Psoas muscle (tissue), 8 donors: ENCODE results near the gene ZDHHC11. TPM values are rescaled to one million over a fixed set of nuclear protein-coding genes. Genes with fewer than 3 reads are reported as not detected.
"Not testable (repeated sequence)": the region's sequence is repeated elsewhere in the genome, so short reads cannot be mapped to it uniquely, and the experiment has no call there.

Experiments
- ATAC-seq, 4 donors: fragments of 200-7000 bp; cut with Tn5 transposase; one replicate each; pipeline ENCODE4 v1.9.1; 2020; ENCODE audit warnings: moderate library complexity in 3 of 4, mild to moderate bottlenecking in 2 of 4
- DNase-seq, 2 donors: peaks; one replicate each; pipeline ENCODE4 v3.0.0-alpha.2; 2020
- H3K27ac ChIP-seq: fragments of 200-600 bp; one replicate; pipeline ENCODE4 v1.8.0; 2022
- H3K27me3 ChIP-seq, 3 donors: fragments of 200-600 bp in 1 of 3; one replicate each; pipeline versions ENCODE4 v1.6.1 to v1.8.0; 2013 to 2022; ENCODE audit warnings: low read length in 2 of 3, mild to moderate bottlenecking in 2 of 3, moderate library complexity in 1 of 3; ENCODE audit not compliant: insufficient read depth in 3 of 3
- H3K36me3 ChIP-seq, 2 donors: fragments of 200-600 bp in 1 of 2; one replicate each; pipeline versions ENCODE4 v1.6.1 to v1.8.0; 2013 to 2022; ENCODE audit warnings: low read depth in 1 of 2, mild to moderate bottlenecking in 1 of 2, moderate library complexity in 1 of 2; ENCODE audit not compliant: insufficient read depth in 1 of 2
- H3K4me1 ChIP-seq: fragments of 200-600 bp; one replicate; pipeline ENCODE4 v1.8.0; 2022
- H3K4me3 ChIP-seq: fragments of 200-600 bp; one replicate; pipeline ENCODE4 v1.8.0; 2022; ENCODE audit warnings: mild to moderate bottlenecking
- H3K9me3 ChIP-seq: fragments of 200-600 bp; one replicate; pipeline ENCODE4 v1.8.0; 2022
- WGBS, 3 donors: extraction: QIAGEN DNeasy Blood & Tissue Kit; methylation state at CpG; one replicate each; pipeline versions ENCODE4 v1.1.6 to v1.1.7; 2013; 5-methylcytosine and 5-hydroxymethylcytosine counted together
- intact Hi-C, 2 donors: fragments of 100-400 bp; cut with DNase I; formaldehyde crosslinking; loops; one replicate each; pipeline versions ENCODE4 v1.11.0 to v1.14.2; 2022
- polyA plus RNA-seq, 3 donors: library from polyadenylated mRNA; stranded (reverse); fragments of 200-250 nt; gene quantifications; one replicate each; pipeline ENCODE4 v1.2.3, GENCODE V29; 2013
- total RNA-seq, 4 donors: library from RNA; stranded (reverse); fragmentation: NEBNext Ultra II Directional in 2 of 4; extraction: Animal tissue kit (Norgen Biotek cat#: 25700) in 2 of 4; gene quantifications; one replicate each; pipeline versions ENCODE4 v1.2.1 to v1.2.4, GENCODE V29; 2021 to 2023
- TF ChIP-seq, protein P1 (sequence below): fragments of 200-600 bp; IDR thresholded peaks from one replicate; pipeline ENCODE4 v1.8.0; 2022; ENCODE audit warnings: antibody characterized with exemption
- donor health status: healthy with polysubstance abuse.
- donor health status: DM: no; HTN: no; CAD: no; lungs with moderate emphysema.
- donor health status: Bipolar disorder and iron deficiency.
- donor health status: healthy.
- donor health status: DM: yes; HTN: yes; CAD: no.
- donor health status: DM: no; HTN: no; CAD: no.
- donor health status: DM: no; HTN: no; CAD: no.
- donor health status: DM: yes; HTN: yes; CAD: no.

Gene ZDHHC11
- total and polyA plus RNA-seq, 7 donors, result 0.44 to 9.4 (median 1.8) TPM

GRCh38 chr5:749101-749670, 101.6 kb downstream of the ZDHHC11 start:
- Histone ChIP-seq H3K27ac (no peak overlapping the region), H3K27me3 (no peaks in the 10 kb centered on the region), H3K4me3 (no peak overlapping the region), H3K9me3 (no peaks in the 10 kb centered on the region), H3K4me1 (no peaks in the 10 kb centered on the region), H3K36me3 (peaks cover 2% of the 10 kb centered on the region in 2 donors)
- 85 to 95% (median 88%) methylated on average over 14 of the region's 14 CpGs for WGBS, 3 donors
- DNase-seq (no peak), ATAC-seq (no peak)
- intact Hi-C loops, result no loop called here
- TF ChIP-seq, protein P1, sequence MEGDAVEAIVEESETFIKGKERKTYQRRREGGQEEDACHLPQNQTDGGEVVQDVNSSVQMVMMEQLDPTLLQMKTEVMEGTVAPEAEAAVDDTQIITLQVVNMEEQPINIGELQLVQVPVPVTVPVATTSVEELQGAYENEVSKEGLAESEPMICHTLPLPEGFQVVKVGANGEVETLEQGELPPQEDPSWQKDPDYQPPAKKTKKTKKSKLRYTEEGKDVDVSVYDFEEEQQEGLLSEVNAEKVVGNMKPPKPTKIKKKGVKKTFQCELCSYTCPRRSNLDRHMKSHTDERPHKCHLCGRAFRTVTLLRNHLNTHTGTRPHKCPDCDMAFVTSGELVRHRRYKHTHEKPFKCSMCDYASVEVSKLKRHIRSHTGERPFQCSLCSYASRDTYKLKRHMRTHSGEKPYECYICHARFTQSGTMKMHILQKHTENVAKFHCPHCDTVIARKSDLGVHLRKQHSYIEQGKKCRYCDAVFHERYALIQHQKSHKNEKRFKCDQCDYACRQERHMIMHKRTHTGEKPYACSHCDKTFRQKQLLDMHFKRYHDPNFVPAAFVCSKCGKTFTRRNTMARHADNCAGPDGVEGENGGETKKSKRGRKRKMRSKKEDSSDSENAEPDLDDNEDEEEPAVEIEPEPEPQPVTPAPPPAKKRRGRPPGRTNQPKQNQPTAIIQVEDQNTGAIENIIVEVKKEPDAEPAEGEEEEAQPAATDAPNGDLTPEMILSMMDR, result no peak

- DNase-seq, H3K27ac ChIP-seq, H3K9me3 ChIP-seq, H3K4me3 ChIP-seq, ATAC-seq, intact Hi-C loops, H3K27me3 ChIP-seq, H3K36me3 ChIP-seq, H3K4me1 ChIP-seq: not testable (repeated sequence)
- 82 to 90% (median 82%) methylated on average over 17 of the region's 18 CpGs for WGBS, 3 donors
Measured at GRCh38 chr5:748011-748980, 102.5 kb downstream of the ZDHHC11 start.

- H3K4me3 ChIP-seq, H3K4me1 ChIP-seq, DNase-seq, H3K27me3 ChIP-seq, ATAC-seq, intact Hi-C loops, H3K9me3 ChIP-seq, H3K27ac ChIP-seq, H3K36me3 ChIP-seq: not testable (repeated sequence)
- 86 to 94% (median 92%) methylated on average over 3 to 4 of the region's 9 CpGs for WGBS, 3 donors
Measured at GRCh38 chr5:747303-747844, 103.4 kb downstream of the ZDHHC11 start.

DNA sequence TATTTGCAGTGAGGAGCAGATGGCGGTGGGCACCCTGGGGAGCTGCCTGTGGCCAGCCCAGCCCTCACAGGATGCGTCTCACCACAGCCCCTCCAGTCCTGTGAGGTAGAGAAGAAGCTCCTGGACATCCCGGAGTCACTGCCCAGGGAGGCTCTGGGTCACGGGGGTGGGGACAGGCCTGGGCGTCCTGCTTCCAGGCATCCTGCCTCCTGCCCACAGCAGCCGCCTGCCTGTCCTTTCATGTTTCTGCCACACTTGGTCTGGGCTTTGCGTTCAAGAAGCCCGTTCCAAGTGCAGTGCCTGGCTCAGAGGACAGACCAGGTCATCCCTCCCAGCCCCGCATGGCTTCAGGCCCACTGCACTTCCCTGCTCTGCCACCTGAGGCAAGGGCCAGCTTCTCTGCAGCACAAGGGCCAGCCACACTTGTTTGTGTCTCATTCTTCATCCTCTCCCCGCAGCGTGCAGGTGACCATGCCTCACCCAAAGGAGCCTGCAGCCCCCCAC, 104.5 kb downstream of the ZDHHC11 start:
- peak in 3 of 4 donors; percentile 23 to 73 (median 66) for ATAC-seq
- H3K27me3 ChIP-seq, result no peaks in the 10 kb centered on the region
- WGBS, 3 donors, result 61 to 76% (median 66%) methylated on average over 7 to 9 of the region's 11 CpGs
- H3K9me3 ChIP-seq, result no peaks in the 10 kb centered on the region
- peaks cover 2 to 9% of the 10 kb centered on the region in 2 donors for H3K36me3 ChIP-seq
- DNase-seq, result no peak
- TF ChIP-seq, protein P1, result no peak
- H3K4me3 ChIP-seq, result no peak overlapping the region
- no peaks in the 10 kb centered on the region for H3K4me1 ChIP-seq
- intact Hi-C loops, result no loop called here
- H3K27ac ChIP-seq, result no peak overlapping the region

Other genes with a start within 250 kb of the ZDHHC11 start
- gene CEP72, start 238.6 kb downstream of the ZDHHC11 start, total RNA-seq, result 1 to 10 TPM in 2 of 4 donors, under 1 TPM in 2; 0.48 to 2.4 (median 1.1) TPM
- gene CEP72, start 238.6 kb downstream of the ZDHHC11 start, polyA plus RNA-seq, result 1 to 10 TPM in 1 of 3 donors, under 1 TPM in 2; 0.43 to 1.5 (median 0.68) TPM
- 10 to 100 TPM in 1 of 4 donors, 1 to 10 TPM in 3; 3.1 to 11.0 (median 5.3) TPM for gene TPPP, start 157.6 kb downstream of the ZDHHC11 start, total RNA-seq
- 1 to 10 TPM; 1.8 to 3.3 (median 2.0) TPM for gene TPPP, start 157.6 kb downstream of the ZDHHC11 start, polyA plus RNA-seq
- gene ZDHHC11B, start 66.3 kb downstream of the ZDHHC11 start, total RNA-seq, result 1 to 10 TPM in 3 of 4 donors, under 1 TPM in 1; 0.99 to 7.4 (median 2.8) TPM
- 1 to 10 TPM in 1 of 3 donors, under 1 TPM in 2; 0.38 to 1.3 (median 0.55) TPM for gene ZDHHC11B, start 66.3 kb downstream of the ZDHHC11 start, polyA plus RNA-seq
- gene BRD9, start 41.8 kb upstream of the ZDHHC11 start, total RNA-seq, result 10 to 100 TPM; 21.3 to 28.0 (median 22.3) TPM
- gene BRD9, start 41.8 kb upstream of the ZDHHC11 start, polyA plus RNA-seq, result 10 to 100 TPM; 18.7 to 26.6 (median 24.8) TPM
- gene TRIP13, start 41.9 kb upstream of the ZDHHC11 start, total RNA-seq, result under 1 TPM; 0.39 to 0.89 (median 0.76) TPM
- 1 to 10 TPM in 1 of 3 donors, under 1 TPM in 2; 0.44 to 2.9 (median 0.83) TPM for gene TRIP13, start 41.9 kb upstream of the ZDHHC11 start, polyA plus RNA-seq
- under 1 TPM in 3 of 4 donors, not detected in 1; 0.59 to 0.96 (median 0.83) TPM for gene NKD2, start 157.8 kb upstream of the ZDHHC11 start, total RNA-seq
- gene NKD2, start 157.8 kb upstream of the ZDHHC11 start, polyA plus RNA-seq, result under 1 TPM; 0.08 to 0.68 (median 0.35) TPM